K562 (cell line): ENCODE measurements around the gene NEURL1. TPM values are rescaled to one million over a fixed set of nuclear protein-coding genes. Genes with fewer than 3 reads are reported as not detected.

Experiments
- ATAC-seq: fragments of 200-7000 bp; cut with Tn5 transposase; 3 replicates; pipeline ENCODE4 v1.9.1; 2020; ENCODE audit warnings: moderate library complexity
- BruUV-seq: library from RNA; stranded (reverse); fragments of 400-500 nt; replicated peaks from 2 replicates; lab custom pipeline; 2021; lab: Mats Ljungman, UMichigan
- CTCF ChIA-PET: fragments of 300-600 bp; formaldehyde crosslinking; extraction: SDS; loops from one replicate; lab custom pipeline; 2021; ENCODE audit warnings: low intra/inter-chr PET ratio; lab: Yijun Ruan, JAX
- POLR2A ChIA-PET: fragments of 300-600, 350-650 bp; sonication (Branson Sonifier 250); formaldehyde crosslinking; extraction: SDS; loops from one replicate; lab custom pipeline; 2021; ENCODE audit warnings: antibody characterized with exemption, inconsistent platforms; lab: Yijun Ruan, JAX
- DNase-seq, 4 experiments: peaks; one replicate each; pipeline versions ENCODE4 v3.0.0 to v3.0.0-alpha.2; 2011 to 2018; ENCODE audit warnings: low spot score in 3 of 4, mixed read lengths in 3 of 4; ENCODE audit errors: extremely low read depth in 1 of 4
- FAIRE-seq: peaks from 2 replicates; lab custom pipeline; 2011; peaks lifted over from hg19 to GRCh38; lab: Jason Lieb, UNC
- H2AFZ ChIP-seq: 2 replicates; pipeline ENCODE4 v1.6.0; 2011; ENCODE audit warnings: low read depth, low read length, control low read depth, inconsistent platforms
- H3K27ac ChIP-seq: fragments of 200-600 bp; 3 replicates; pipeline ENCODE4 v1.8.0; 2011; ENCODE audit warnings: low read depth, mild to moderate bottlenecking, control low read depth, inconsistent platforms, low read length, moderate library complexity, mixed read lengths; ENCODE audit errors: extremely low read depth
- H3K27me3 ChIP-seq, 2 experiments: fragments of 300-600 bp in 1 of 2; 2 replicates in 1 of 2; 3 replicates in 1 of 2; pipeline versions ENCODE4 v1.6.0 to v1.8.0; 2011; ENCODE audit warnings: inconsistent platforms in 2 of 2, low read length in 2 of 2, mild to moderate bottlenecking in 1 of 2, mixed read lengths in 1 of 2, moderate library complexity in 1 of 2; ENCODE audit not compliant: control insufficient read depth in 2 of 2, insufficient read depth in 2 of 2
- H3K36me3 ChIP-seq: fragments of 300-600 bp; 3 replicates; pipeline ENCODE4 v1.8.0; 2011; ENCODE audit warnings: mild to moderate bottlenecking, low read length, inconsistent platforms; ENCODE audit not compliant: control insufficient read depth, insufficient read depth
- H3K4me1 ChIP-seq, 2 experiments: fragments of 200-600 bp in 1 of 2; replicated peaks in 1 of 2; 2 replicates in 1 of 2; 3 replicates in 1 of 2; pipeline versions ENCODE4 v1.5.1 to v1.8.0; 2011; ENCODE audit warnings: inconsistent platforms in 2 of 2, low read length in 2 of 2, mild to moderate bottlenecking in 1 of 2, mixed read lengths in 1 of 2, moderate library complexity in 1 of 2; ENCODE audit not compliant: control insufficient read depth in 2 of 2, insufficient read depth in 2 of 2
- H3K4me2 ChIP-seq: 2 replicates; pipeline ENCODE4 v1.6.1; 2011; ENCODE audit warnings: low read length, control low read depth, inconsistent platforms, mixed read lengths; ENCODE audit not compliant: insufficient read depth
- H3K4me3 ChIP-seq: fragments of 200-600 bp; sonication (generic), shearing (Covaris generic); 2 replicates; pipeline ENCODE4 v1.5.1; 2016; ENCODE audit warnings: control low read depth, inconsistent platforms
- H3K79me2 ChIP-seq: fragments of 200-600 bp; 3 replicates; pipeline ENCODE4 v1.8.0; 2011; ENCODE audit warnings: low read length, inconsistent platforms; ENCODE audit not compliant: control insufficient read depth, insufficient read depth
- H3K9ac ChIP-seq, 2 experiments: 2 replicates each; pipeline versions ENCODE4 v1.6.0 to v1.6.1; 2011; ENCODE audit warnings: low read depth in 2 of 2, low read length in 2 of 2, control low read depth in 1 of 2, inconsistent platforms in 1 of 2, mild to moderate bottlenecking in 1 of 2, mixed read lengths in 1 of 2; ENCODE audit not compliant: insufficient read depth in 1 of 2
- H3K9me1 ChIP-seq: one replicate; pipeline ENCODE4 v1.6.0; 2011; ENCODE audit warnings: inconsistent platforms, mild to moderate bottlenecking, low read length, moderate library complexity; ENCODE audit not compliant: control insufficient read depth, insufficient read depth
- H3K9me3 ChIP-seq: replicated peaks from 2 replicates; pipeline ENCODE4 v1.5.1; 2011; ENCODE audit warnings: low read depth, low read length, inconsistent platforms; ENCODE audit not compliant: control insufficient read depth, insufficient read depth
- H4K20me1 ChIP-seq: replicated peaks from 2 replicates; pipeline ENCODE4 v1.6.1; 2011; ENCODE audit warnings: low read length, inconsistent platforms, mixed read lengths; ENCODE audit not compliant: control insufficient read depth, insufficient read depth
- EGR1 ChIP-seq: fragments of 450-650 bp; conservative IDR thresholded peaks from 2 replicates; pipeline ENCODE4 v1.6.1; 2017; ENCODE audit warnings: mild to moderate bottlenecking
- GTF2F1 ChIP-seq: IDR thresholded peaks from 2 replicates; pipeline ENCODE4 v1.6.1; 2011; ENCODE audit warnings: low read depth, low read length, improper control_type of control experiment
- HDAC8 ChIP-seq: fragments of 450-650 bp; IDR thresholded peaks from 2 replicates; pipeline ENCODE4 v1.6.1; 2016; ENCODE audit warnings: mild to moderate bottlenecking, missing genetic modification characterization, moderate library complexity, missing compliant biosample characterization
- MAZ ChIP-seq, 2 experiments: fragments of 450-650 bp in 1 of 2; sonication (generic) in 1 of 2; formaldehyde crosslinking; IDR thresholded peaks in 1 of 2; conservative IDR thresholded peaks in 1 of 2; 2 replicates each; pipeline versions ENCODE4 v1.4.0 to v1.5.0; 2020; ENCODE audit warnings: mild to moderate bottlenecking in 1 of 2, missing genetic modification reagents in 1 of 2
- MCM5 ChIP-seq: fragments of 450-650 bp; IDR thresholded peaks from 2 replicates; pipeline ENCODE4 v1.6.1; 2016; ENCODE audit warnings: low read depth
- NBN ChIP-seq: fragments of 450-650 bp; IDR thresholded peaks from 2 replicates; pipeline ENCODE4 v1.6.1; 2016; ENCODE audit warnings: low read depth, mild to moderate bottlenecking
- PHB2 ChIP-seq: fragments of 450-650 bp; IDR thresholded peaks from 2 replicates; pipeline ENCODE4 v1.6.1; 2017; ENCODE audit warnings: low read depth
- RBM39 ChIP-seq: fragments of 200-400 bp; formaldehyde crosslinking; optimal IDR thresholded peaks from 2 replicates; pipeline ENCODE3; 2018; ENCODE audit warnings: low read depth, low read length
- SMARCA5 ChIP-seq: fragments of 450-650 bp; IDR thresholded peaks from 2 replicates; pipeline ENCODE4 v1.6.1; 2016
- TOE1 ChIP-seq, 2 experiments: fragments of 450-650 bp in 1 of 2; sonication (generic) in 1 of 2; formaldehyde crosslinking in 1 of 2; IDR thresholded peaks; 2 replicates each; pipeline versions ENCODE4 v1.7.1 to v1.8.0; 2016 to 2022; ENCODE audit warnings: borderline replicate concordance in 2 of 2, mild to moderate bottlenecking in 2 of 2, antibody characterized with exemption in 1 of 2, inconsistent platforms in 1 of 2, low read depth in 1 of 2, missing genetic modification reagents in 1 of 2, moderate library complexity in 1 of 2
- ZC3H11A ChIP-seq: IDR thresholded peaks from 2 replicates; pipeline ENCODE4 v1.6.1; 2012; ENCODE audit warnings: low read depth, low read length, improper control_type of control experiment
- WGBS: fragments of 100-300 bp; shearing (Covaris generic); methylation state at CpG from one replicate; pipeline ENCODE4 v1.1.6; 2016; ENCODE audit warnings: low coverage, mixed read lengths; ENCODE audit not compliant: insufficient coverage; ENCODE audit errors: missing lambda C conversion rate; 5-methylcytosine and 5-hydroxymethylcytosine counted together
- in situ Hi-C: fragments of 300-500 bp; cut with MboI; formaldehyde crosslinking; loops from 4 replicates; pipeline ENCODE4 v1.15.0; 2018; ENCODE audit warnings: inconsistent platforms, mixed read lengths
- intact Hi-C: fragments of 100-400 bp; cut with micrococcal nuclease; formaldehyde crosslinking; loops from 2 replicates; pipeline ENCODE4 v1.14.2; 2022
- polyA plus RNA-seq, 8 experiments: library from polyadenylated mRNA; depleted of rRNA in 4 of 8; stranded (reverse) in 5 of 8; unstranded in 3 of 8; fragments of >200 nt; fragmentation: Nextera tagmentation in 2 of 8; fragmentation: Illumina TruSeq in 1 of 8; extraction: Ambion mirVana in 2 of 8; extraction: Trizol in 1 of 8; gene quantifications; 2 replicates each; pipeline versions ENCODE4 v1.2.1 to v1.2.3, GENCODE V29; 2011 to 2014; ENCODE audit warnings: inconsistent platforms in 1 of 8, missing spikeins in 1 of 8
- total RNA-seq, 7 experiments: library from RNA; depleted of rRNA in 6 of 7; stranded (reverse); fragments of >200 nt in 6 of 7; fragmentation: Illumina TruSeq in 2 of 7; extraction: Trizol in 2 of 7; gene quantifications; 2 replicates each; pipeline versions ENCODE4 v1.2.1 to v1.2.3, GENCODE V29; 2011 to 2021; ENCODE audit warnings: low replicate concordance in 1 of 7

The NEURL1 gene
- total and polyA plus RNA-seq, 9 of the 15 experiments (the other 6 are each of a cell fraction or from before 2014, with no cell fraction given) = 0.01 to 0.45 (median 0.16) TPM; not detected in 5

GRCh38 chr10:103583871-103584215, 90.3 kb downstream of the NEURL1 start:
- intact Hi-C loops = no loop called here
- no peak overlapping the region for H3K4me2 ChIP-seq
- BruUV-seq = no TSS peak
- H3K27ac ChIP-seq = no peak overlapping the region
- no peak for ATAC-seq
- H3K9me1 ChIP-seq = no peaks in the 10 kb centered on the region
- FAIRE-seq = no peak
- TF ChIP-seq TOE1 (IDR thresholded peaks at IDR 0.05; ENCODE audit: borderline replicate concordance) = no peak
- TF ChIP-seq TOE1 (CRISPR knock-in tag; IDR thresholded peaks at IDR 0.05; ENCODE audit: borderline replicate concordance, low read depth) = no peak
- in situ Hi-C loops = loop anchor here (25.0 kb wide), 1 partner anchor 278 kb away; the partner anchor contains the start of gene SH3PXD2A
- WGBS = 73% methylated on average over 8 of the region's 8 CpGs
- peaks cover 11 to 21% of the 10 kb centered on the region in 2 experiments for H3K4me1 ChIP-seq
- no peaks in the 10 kb centered on the region for H3K9me3 ChIP-seq
- no peaks in the 10 kb centered on the region for H3K36me3 ChIP-seq
- no peaks in the 10 kb centered on the region for H3K27me3 ChIP-seq
- no peak for DNase-seq
- ChIA-PET CTCF (no interaction called here), POLR2A (no interaction called here)
- no peak overlapping the region for H2AFZ ChIP-seq
- no peak overlapping the region for H3K9ac ChIP-seq
- no peaks in the 10 kb centered on the region for H4K20me1 ChIP-seq
- H3K79me2 ChIP-seq = no peaks in the 10 kb centered on the region
- no peak overlapping the region for H3K4me3 ChIP-seq

GRCh38 chr10:103584216-103585010, 90.9 kb downstream of the NEURL1 start:
- ATAC-seq (no peak), DNase-seq (no peak), FAIRE-seq (no peak)
- H3K9me1 ChIP-seq = no peaks in the 10 kb centered on the region
- H4K20me1 ChIP-seq = no peaks in the 10 kb centered on the region
- no peak for TF ChIP-seq GTF2F1
- TF ChIP-seq HDAC8 (tag) = no peak
- no peak for TF ChIP-seq MAZ (CRISPR knock-in tag; conservative IDR thresholded peaks at IDR 0.05 in 1 of 2, IDR thresholded peaks at IDR 0.05 in 1 of 2)
- TF ChIP-seq RBM39 = no peak
- TF ChIP-seq PHB2 = no peak
- TF ChIP-seq MCM5 = no peak
- no peak for TF ChIP-seq NBN
- no peak for TF ChIP-seq ZC3H11A
- TF ChIP-seq EGR1 = no peak
- TF ChIP-seq SMARCA5 = no peak
- no peak overlapping the region for H3K27ac ChIP-seq
- H3K79me2 ChIP-seq = no peaks in the 10 kb centered on the region
- H3K9ac ChIP-seq = no peak overlapping the region
- H2AFZ ChIP-seq = no peak overlapping the region
- no peak overlapping the region for H3K4me3 ChIP-seq
- POLR2A ChIA-PET = interaction anchor here (0.6 kb wide), 2 partner anchors 31 to 49 kb away, joined by 3 read pairs; no protein-coding TSS in a partner anchor
- H3K36me3 ChIP-seq = no peaks in the 10 kb centered on the region
- intact Hi-C loops = no loop called here
- CTCF ChIA-PET = no interaction called here
- H3K9me3 ChIP-seq = no peaks in the 10 kb centered on the region
- no peaks in the 10 kb centered on the region for H3K27me3 ChIP-seq
- WGBS = 94% methylated on average over 7 of the region's 111 CpGs
- no peak overlapping the region for H3K4me2 ChIP-seq
- H3K4me1 ChIP-seq = peaks cover 8 to 15% of the 10 kb centered on the region in 2 experiments; a peak in 3 of 5 replicates
- no TSS peak for BruUV-seq
- in situ Hi-C loops = loop anchor here (25.0 kb wide), 1 partner anchor 278 kb away; the partner anchor contains the start of gene SH3PXD2A
